ENCODE measurements around the gene CAMTA1.

CAMTA1 gene

DNA sequence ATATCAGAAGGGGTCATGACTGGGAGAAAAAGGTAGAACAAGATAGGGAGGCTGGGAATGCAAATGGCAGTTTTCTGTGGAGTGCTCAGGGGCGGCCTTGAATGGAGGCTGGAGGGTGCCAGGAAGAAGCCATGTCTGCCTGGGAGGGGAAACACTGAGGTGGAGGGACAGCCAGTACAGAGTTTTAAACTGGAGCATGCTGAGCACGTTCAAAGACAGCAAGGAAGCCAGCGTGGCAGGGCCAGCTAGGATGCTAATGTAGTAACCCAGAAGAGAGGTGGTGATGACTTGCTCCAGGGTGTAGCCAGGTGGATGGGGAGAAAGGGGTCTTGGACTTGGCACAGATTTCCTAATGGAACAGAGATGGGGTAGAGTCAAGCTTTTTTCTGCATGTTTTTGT is 540.0 kb downstream of the CAMTA1 start:
- no peak for ATAC-seq
- TF ChIP-seq PPARA (CRISPR knock-in tag; IDR thresholded peaks at IDR 0.05; ENCODE audit: borderline replicate concordance) (no peak), ZNF8 (CRISPR knock-in tag; IDR thresholded peaks at IDR 0.05) (no peak), TOX (CRISPR knock-in tag; IDR thresholded peaks at IDR 0.05; ENCODE audit: borderline replicate concordance) (no peak)
- TF ChIP-seq, protein P1, sequence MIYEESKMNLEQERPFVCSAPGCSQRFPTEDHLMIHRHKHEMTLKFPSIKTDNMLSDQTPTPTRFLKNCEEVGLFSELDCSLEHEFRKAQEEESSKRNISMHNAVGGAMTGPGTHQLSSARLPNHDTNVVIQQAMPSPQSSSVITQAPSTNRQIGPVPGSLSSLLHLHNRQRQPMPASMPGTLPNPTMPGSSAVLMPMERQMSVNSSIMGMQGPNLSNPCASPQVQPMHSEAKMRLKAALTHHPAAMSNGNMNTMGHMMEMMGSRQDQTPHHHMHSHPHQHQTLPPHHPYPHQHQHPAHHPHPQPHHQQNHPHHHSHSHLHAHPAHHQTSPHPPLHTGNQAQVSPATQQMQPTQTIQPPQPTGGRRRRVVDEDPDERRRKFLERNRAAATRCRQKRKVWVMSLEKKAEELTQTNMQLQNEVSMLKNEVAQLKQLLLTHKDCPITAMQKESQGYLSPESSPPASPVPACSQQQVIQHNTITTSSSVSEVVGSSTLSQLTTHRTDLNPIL (CRISPR knock-in tag; IDR thresholded peaks at IDR 0.05; ENCODE audit: low read depth): no peak
- TF ChIP-seq, protein P2, sequence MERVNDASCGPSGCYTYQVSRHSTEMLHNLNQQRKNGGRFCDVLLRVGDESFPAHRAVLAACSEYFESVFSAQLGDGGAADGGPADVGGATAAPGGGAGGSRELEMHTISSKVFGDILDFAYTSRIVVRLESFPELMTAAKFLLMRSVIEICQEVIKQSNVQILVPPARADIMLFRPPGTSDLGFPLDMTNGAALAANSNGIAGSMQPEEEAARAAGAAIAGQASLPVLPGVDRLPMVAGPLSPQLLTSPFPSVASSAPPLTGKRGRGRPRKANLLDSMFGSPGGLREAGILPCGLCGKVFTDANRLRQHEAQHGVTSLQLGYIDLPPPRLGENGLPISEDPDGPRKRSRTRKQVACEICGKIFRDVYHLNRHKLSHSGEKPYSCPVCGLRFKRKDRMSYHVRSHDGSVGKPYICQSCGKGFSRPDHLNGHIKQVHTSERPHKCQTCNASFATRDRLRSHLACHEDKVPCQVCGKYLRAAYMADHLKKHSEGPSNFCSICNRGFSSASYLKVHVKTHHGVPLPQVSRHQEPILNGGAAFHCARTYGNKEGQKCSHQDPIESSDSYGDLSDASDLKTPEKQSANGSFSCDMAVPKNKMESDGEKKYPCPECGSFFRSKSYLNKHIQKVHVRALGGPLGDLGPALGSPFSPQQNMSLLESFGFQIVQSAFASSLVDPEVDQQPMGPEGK (CRISPR knock-in tag; IDR thresholded peaks at IDR 0.05; ENCODE audit: borderline replicate concordance): no peak
- TF ChIP-seq, protein P3, sequence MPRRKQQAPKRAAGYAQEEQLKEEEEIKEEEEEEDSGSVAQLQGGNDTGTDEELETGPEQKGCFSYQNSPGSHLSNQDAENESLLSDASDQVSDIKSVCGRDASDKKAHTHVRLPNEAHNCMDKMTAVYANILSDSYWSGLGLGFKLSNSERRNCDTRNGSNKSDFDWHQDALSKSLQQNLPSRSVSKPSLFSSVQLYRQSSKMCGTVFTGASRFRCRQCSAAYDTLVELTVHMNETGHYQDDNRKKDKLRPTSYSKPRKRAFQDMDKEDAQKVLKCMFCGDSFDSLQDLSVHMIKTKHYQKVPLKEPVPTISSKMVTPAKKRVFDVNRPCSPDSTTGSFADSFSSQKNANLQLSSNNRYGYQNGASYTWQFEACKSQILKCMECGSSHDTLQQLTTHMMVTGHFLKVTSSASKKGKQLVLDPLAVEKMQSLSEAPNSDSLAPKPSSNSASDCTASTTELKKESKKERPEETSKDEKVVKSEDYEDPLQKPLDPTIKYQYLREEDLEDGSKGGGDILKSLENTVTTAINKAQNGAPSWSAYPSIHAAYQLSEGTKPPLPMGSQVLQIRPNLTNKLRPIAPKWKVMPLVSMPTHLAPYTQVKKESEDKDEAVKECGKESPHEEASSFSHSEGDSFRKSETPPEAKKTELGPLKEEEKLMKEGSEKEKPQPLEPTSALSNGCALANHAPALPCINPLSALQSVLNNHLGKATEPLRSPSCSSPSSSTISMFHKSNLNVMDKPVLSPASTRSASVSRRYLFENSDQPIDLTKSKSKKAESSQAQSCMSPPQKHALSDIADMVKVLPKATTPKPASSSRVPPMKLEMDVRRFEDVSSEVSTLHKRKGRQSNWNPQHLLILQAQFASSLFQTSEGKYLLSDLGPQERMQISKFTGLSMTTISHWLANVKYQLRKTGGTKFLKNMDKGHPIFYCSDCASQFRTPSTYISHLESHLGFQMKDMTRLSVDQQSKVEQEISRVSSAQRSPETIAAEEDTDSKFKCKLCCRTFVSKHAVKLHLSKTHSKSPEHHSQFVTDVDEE (CRISPR knock-in tag; IDR thresholded peaks at IDR 0.05): no peak

DNA sequence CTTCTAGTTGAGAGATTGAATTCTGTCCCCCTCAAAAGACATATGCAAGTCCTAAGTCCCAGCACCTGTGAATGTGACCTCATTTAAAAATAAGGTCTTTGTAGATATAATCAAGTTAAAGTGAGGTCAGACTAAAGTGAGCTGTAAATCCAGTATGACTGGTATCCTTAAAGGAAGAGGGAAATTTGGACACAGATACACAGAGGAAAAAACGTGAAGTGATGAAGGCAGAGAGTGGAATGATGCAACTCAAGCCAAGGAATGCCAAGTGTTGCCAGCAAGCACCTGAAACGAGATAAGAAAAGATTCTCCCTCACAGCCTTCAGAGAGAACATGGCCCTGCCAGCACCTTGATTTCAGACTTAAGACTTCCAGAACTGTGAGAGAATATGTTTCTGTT is 541.1 kb downstream of the CAMTA1 start:
- no peak for ATAC-seq

GRCh38 chr1:7327849-7328248 is 542.6 kb downstream of the CAMTA1 start:
- ATAC-seq: no peak
- TF ChIP-seq ZFP3 (CRISPR knock-in tag; IDR thresholded peaks at IDR 0.05) (no peak), ZFP30 (CRISPR knock-in tag; IDR thresholded peaks at IDR 0.05) (no peak), PPARA (CRISPR knock-in tag; IDR thresholded peaks at IDR 0.05; ENCODE audit: borderline replicate concordance) (no peak), ARNTL (CRISPR knock-in tag; IDR thresholded peaks at IDR 0.05; ENCODE audit: borderline replicate concordance, low read depth) (no peak), CSRNP3 (CRISPR knock-in tag; IDR thresholded peaks at IDR 0.05) (no peak), SNAI2 (CRISPR knock-in tag; IDR thresholded peaks at IDR 0.05) (no peak)
- TF ChIP-seq, protein P1 (CRISPR knock-in tag; IDR thresholded peaks at IDR 0.05; ENCODE audit: low read depth): no peak
- TF ChIP-seq, protein P2 (CRISPR knock-in tag; IDR thresholded peaks at IDR 0.05; ENCODE audit: borderline replicate concordance): no peak
- TF ChIP-seq, protein P3 (CRISPR knock-in tag; IDR thresholded peaks at IDR 0.05): no peak

More for the DNA sequence above, 541.1 kb downstream of the CAMTA1 start:
- TF ChIP-seq, protein P3 (CRISPR knock-in tag; IDR thresholded peaks at IDR 0.05): no peak
- no peak for TF ChIP-seq ESRRG (CRISPR knock-in tag; IDR thresholded peaks at IDR 0.05)
- no peak for TF ChIP-seq PPARA (CRISPR knock-in tag; IDR thresholded peaks at IDR 0.05; ENCODE audit: borderline replicate concordance)
- TF ChIP-seq OSR1 (CRISPR knock-in tag; IDR thresholded peaks at IDR 0.05): no peak
- TF ChIP-seq ZFP30 (CRISPR knock-in tag; IDR thresholded peaks at IDR 0.05): no peak
- no peak for TF ChIP-seq CSRNP3 (CRISPR knock-in tag; IDR thresholded peaks at IDR 0.05)
